ENCODE data around the gene LGALS1.

- TF ChIP-seq POLR2A (IDR thresholded peaks at IDR 0.05) (no peak), CTCF (IDR thresholded peaks at IDR 0.05) (peak in 1 of 6 experiments; percentile 12)
Observed at GRCh38 chr22:37672206-37672919, 3.1 kb upstream of the LGALS1 start.

Measured in Peyer's patch (tissue), 4 donors.